Nephron (organoid): ENCODE data around the gene NAV3.
A peak's percentile ranks its signal among the peaks of the same experiment; 100 is the strongest.

Experiments used
- H3K27ac Mint-ChIP-seq, 3 experiments: 2 replicates each; pipeline ENCODE4 v1.8.0; 2020; ENCODE audit warnings: mixed read lengths in 3 of 3, mild to moderate bottlenecking in 2 of 3, moderate library complexity in 1 of 3
- H3K27me3 Mint-ChIP-seq: 2 replicates; pipeline ENCODE4 v1.8.0; 2021; ENCODE audit warnings: low read depth, mild to moderate bottlenecking, moderate library complexity, mixed read lengths
- H3K36me3 Mint-ChIP-seq: 2 replicates; pipeline ENCODE4 v1.8.0; 2020; ENCODE audit warnings: low read depth, mixed read lengths
- H3K4me1 Mint-ChIP-seq: 2 replicates; pipeline ENCODE4 v1.8.0; 2020; ENCODE audit warnings: mixed read lengths
- H3K4me3 Mint-ChIP-seq, 3 experiments: 2 replicates each; pipeline ENCODE4 v1.8.0; 2020; ENCODE audit warnings: mild to moderate bottlenecking in 3 of 3, mixed read lengths in 3 of 3, moderate library complexity in 2 of 3
- H3K9me3 Mint-ChIP-seq: 2 replicates; pipeline ENCODE4 v1.8.0; 2020; ENCODE audit warnings: mixed read lengths
- CTCF ChIP-seq, 3 experiments: fragments of 200-600 bp; sonication (generic); IDR thresholded peaks; one replicate each; pipeline ENCODE4 v1.5.0; 2021; ENCODE audit warnings: antibody characterized with exemption in 3 of 3; ENCODE audit not compliant: unreplicated experiment in 3 of 3

The NAV3 gene

GRCh38 chr12:78121969-78122610 lies 291.4 kb downstream of the NAV3 start:
- no peak for TF ChIP-seq CTCF (IDR thresholded peaks at IDR 0.05; ENCODE audit: unreplicated experiment in 3 of 3)

GRCh38 chr12:78128211-78128610 lies 297.5 kb downstream of the NAV3 start:
- H3K27ac Mint-ChIP-seq: no peak overlapping the region
- H3K4me3 Mint-ChIP-seq: no peak overlapping the region
- TF ChIP-seq CTCF (IDR thresholded peaks at IDR 0.05; ENCODE audit: unreplicated experiment in 3 of 3): no peak
- no peaks in the 10 kb centered on the region for H3K27me3 Mint-ChIP-seq
- H3K4me1 Mint-ChIP-seq: no peaks in the 10 kb centered on the region
- H3K9me3 Mint-ChIP-seq: no peaks in the 10 kb centered on the region
- H3K36me3 Mint-ChIP-seq: peaks cover 31% of the 10 kb centered on the region

More at GRCh38 chr12:78121969-78122610, 291.4 kb downstream of the NAV3 start:
- H3K9me3 Mint-ChIP-seq: no peaks in the 10 kb centered on the region
- H3K27me3 Mint-ChIP-seq: no peaks in the 10 kb centered on the region
- no peak overlapping the region for H3K4me3 Mint-ChIP-seq
- H3K27ac Mint-ChIP-seq: no peak overlapping the region
- no peaks in the 10 kb centered on the region for H3K4me1 Mint-ChIP-seq
- H3K36me3 Mint-ChIP-seq: peaks cover 14% of the 10 kb centered on the region

- Mint-ChIP-seq H3K9me3 (no peaks in the 10 kb centered on the region), H3K27me3 (no peaks in the 10 kb centered on the region), H3K36me3 (peaks cover 13% of the 10 kb centered on the region), H3K4me3 (no peak overlapping the region), H3K27ac (no peak overlapping the region), H3K4me1 (peaks cover 15% of the 10 kb centered on the region)
- no peak for TF ChIP-seq CTCF (IDR thresholded peaks at IDR 0.05; ENCODE audit: unreplicated experiment in 3 of 3)
These were observed 313.0 kb downstream of the NAV3 start for GRCh38 chr12:78143717-78144116.

- Mint-ChIP-seq H3K9me3 (no peaks in the 10 kb centered on the region), H3K4me1 (peaks cover 23% of the 10 kb centered on the region), H3K4me3 (no peak overlapping the region), H3K27me3 (no peaks in the 10 kb centered on the region), H3K27ac (peak overlapping the region; percentile 61 to 75 (median 64)), H3K36me3 (peaks cover 2% of the 10 kb centered on the region)
- TF ChIP-seq CTCF (IDR thresholded peaks at IDR 0.05; ENCODE audit: unreplicated experiment in 3 of 3): no peak
These were observed 314.7 kb downstream of the NAV3 start for GRCh38 chr12:78145398-78145797.

DNA sequence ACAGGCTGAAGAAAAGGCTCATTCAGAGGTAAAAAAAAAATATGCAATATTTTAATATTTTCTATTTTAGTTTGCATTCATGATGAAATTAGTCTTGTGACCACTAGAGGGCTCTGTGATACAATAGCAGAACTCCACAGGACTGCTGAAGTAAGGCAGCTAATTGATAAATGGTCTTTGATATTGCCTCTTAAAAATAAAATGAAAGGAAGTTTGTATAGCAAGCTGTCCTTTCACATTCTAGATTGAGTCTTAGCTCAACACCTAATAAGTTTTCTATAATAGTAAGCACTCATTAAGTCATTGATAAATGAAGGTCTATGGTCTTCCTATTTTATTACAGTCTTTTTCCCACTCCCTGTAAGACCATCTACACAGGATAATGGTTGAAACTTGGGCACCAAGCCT lies 315.7 kb downstream of the NAV3 start:
- H3K36me3 Mint-ChIP-seq: no peaks in the 10 kb centered on the region
- TF ChIP-seq CTCF (IDR thresholded peaks at IDR 0.05; ENCODE audit: unreplicated experiment in 3 of 3): peak; percentile 68 to 90 (median 72)
- no peaks in the 10 kb centered on the region for H3K9me3 Mint-ChIP-seq
- peaks cover 23% of the 10 kb centered on the region for H3K4me1 Mint-ChIP-seq
- no peak overlapping the region for H3K27ac Mint-ChIP-seq
- H3K4me3 Mint-ChIP-seq: no peak overlapping the region
- no peaks in the 10 kb centered on the region for H3K27me3 Mint-ChIP-seq

DNA sequence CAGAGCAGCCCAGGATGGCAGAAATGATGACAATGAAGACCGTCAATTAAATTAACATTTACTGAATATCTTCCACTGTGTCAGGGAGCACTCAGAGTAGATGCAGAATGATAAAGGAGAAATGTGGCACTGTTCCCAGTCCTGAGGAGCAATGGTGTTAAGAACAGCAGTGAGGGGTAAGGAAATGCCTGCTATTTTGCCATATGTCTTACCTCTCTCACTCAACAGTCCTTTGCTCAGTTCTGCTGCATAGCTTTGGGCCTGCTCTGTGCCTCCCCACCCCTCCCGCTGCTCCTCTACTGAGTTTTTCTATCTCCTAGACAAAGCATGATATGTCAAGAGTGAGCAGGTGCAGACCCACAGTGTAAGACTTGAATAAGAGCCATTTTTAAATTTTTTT lies 318.8 kb downstream of the NAV3 start:
- Mint-ChIP-seq H3K27ac (peak overlapping the region in 2 of 3 experiments; percentile 32 to 70), H3K4me3 (no peak overlapping the region), H3K36me3 (no peaks in the 10 kb centered on the region), H3K27me3 (no peaks in the 10 kb centered on the region), H3K4me1 (peaks cover 23% of the 10 kb centered on the region), H3K9me3 (no peaks in the 10 kb centered on the region)
- TF ChIP-seq CTCF (IDR thresholded peaks at IDR 0.05; ENCODE audit: unreplicated experiment in 3 of 3): no peak
